Keratinocyte (primary cell): Measurements from ENCODE around the gene AAR2. TPM values are rescaled to one million over a fixed set of nuclear protein-coding genes. Genes with fewer than 3 reads are reported as not detected.

Source experiments
- DNase-seq: peaks from one replicate; pipeline ENCODE4 v3.0.0-alpha.2; 2011; ENCODE audit warnings: low read depth, missing footprints, low spot score
- FAIRE-seq: peaks from 2 replicates; lab custom pipeline; 2011; peaks lifted over from hg19 to GRCh38; lab: Jason Lieb, UNC
- H2AFZ ChIP-seq: 2 replicates; pipeline ENCODE4 v1.6.0; 2012; ENCODE audit warnings: low read length, control low read depth, inconsistent platforms; ENCODE audit not compliant: control insufficient read depth
- H3K27ac ChIP-seq: 2 replicates; pipeline ENCODE4 v1.5.1; 2011; ENCODE audit warnings: low read length; ENCODE audit not compliant: control insufficient read depth, insufficient read depth
- H3K27me3 ChIP-seq: 3 replicates; pipeline ENCODE4 v1.6.0; 2011; ENCODE audit warnings: low read length; ENCODE audit not compliant: control insufficient read depth, insufficient read depth; ENCODE audit errors: extremely low read depth
- H3K36me3 ChIP-seq, 2 experiments: 2 replicates in 1 of 2; 3 replicates in 1 of 2; pipeline ENCODE4 v1.5.1; 2011; ENCODE audit warnings: low read length in 2 of 2, mild to moderate bottlenecking in 1 of 2; ENCODE audit not compliant: control insufficient read depth in 2 of 2, insufficient read depth in 2 of 2; ENCODE audit errors: extremely low read depth in 1 of 2
- H3K4me1 ChIP-seq: 3 replicates; pipeline ENCODE4 v1.5.1; 2011; ENCODE audit warnings: low read length; ENCODE audit not compliant: control insufficient read depth, insufficient read depth; ENCODE audit errors: extremely low read depth
- H3K4me2 ChIP-seq: 3 replicates; pipeline ENCODE4 v1.6.0; 2011; ENCODE audit warnings: low read depth, low read length; ENCODE audit not compliant: control insufficient read depth, insufficient read depth; ENCODE audit errors: extremely low read depth
- H3K4me3 ChIP-seq, 3 experiments: fragments of 200-600 bp in 1 of 3; sonication (generic) in 1 of 3; 2 replicates in 2 of 3; 3 replicates in 1 of 3; pipeline ENCODE4 v1.5.1; 2011 to 2016; ENCODE audit warnings: low read length in 3 of 3, mild to moderate bottlenecking in 3 of 3, control low read depth in 2 of 3, inconsistent platforms in 1 of 3, low read depth in 1 of 3, mixed read lengths in 1 of 3, mixed run types in 1 of 3, moderate library complexity in 1 of 3; ENCODE audit not compliant: control insufficient read depth in 2 of 3, insufficient read depth in 2 of 3; ENCODE audit errors: extremely low read depth in 1 of 3
- H3K79me2 ChIP-seq: 2 replicates; pipeline ENCODE4 v1.6.0; 2012; ENCODE audit warnings: low read length; ENCODE audit not compliant: control insufficient read depth, insufficient read depth
- H3K9ac ChIP-seq: 3 replicates; pipeline ENCODE4 v1.6.0; 2011; ENCODE audit warnings: low read length; ENCODE audit not compliant: control insufficient read depth, insufficient read depth; ENCODE audit errors: extremely low read depth
- H3K9me1 ChIP-seq: 3 replicates; pipeline ENCODE4 v1.6.0; 2011; ENCODE audit warnings: low read length; ENCODE audit not compliant: control insufficient read depth, insufficient read depth; ENCODE audit errors: extremely low read depth
- H3K9me3 ChIP-seq: 2 replicates; pipeline ENCODE4 v1.5.1; 2012; ENCODE audit warnings: low read depth, low read length; ENCODE audit not compliant: control insufficient read depth
- H4K20me1 ChIP-seq: 3 replicates; pipeline ENCODE4 v1.6.0; 2011; ENCODE audit warnings: low read length; ENCODE audit not compliant: control insufficient read depth, insufficient read depth; ENCODE audit errors: extremely low read depth
- CTCF ChIP-seq, 3 experiments: IDR thresholded peaks in 1 of 3; conservative IDR thresholded peaks in 1 of 3; optimal IDR thresholded peaks in 1 of 3; 2 replicates in 2 of 3; 3 replicates in 1 of 3; pipeline versions ENCODE3 to v1.5.1; 2011; ENCODE audit warnings: low read length in 3 of 3, mild to moderate bottlenecking in 3 of 3, moderate library complexity in 2 of 3, control low read depth in 1 of 3, inconsistent platforms in 1 of 3; ENCODE audit not compliant: insufficient read depth in 2 of 3; ENCODE audit errors: extremely low read depth in 1 of 3
- EZH2 ChIP-seq: IDR thresholded peaks from one replicate; pipeline ENCODE4 v1.6.1; 2012; ENCODE audit warnings: inconsistent platforms, mild to moderate bottlenecking, low read length, moderate library complexity
- dilution Hi-C: fragments of 300-500 bp; cut with MboI; formaldehyde crosslinking; loops from one replicate; pipeline ENCODE4 v1.7.0; 2020; ENCODE audit warnings: low sequenced_read_pairs; ENCODE audit not compliant: extremely low pct_ligation_motif_present
- polyA plus RNA-seq, 5 experiments: library from polyadenylated mRNA; depleted of rRNA in 3 of 5; stranded (reverse) in 3 of 5; stranded (forward) in 1 of 5; unstranded in 1 of 5; fragments of >200 nt; gene quantifications; 1 replicate in 1 of 5; 2 replicates in 3 of 5; 3 replicates in 1 of 5; pipeline versions ENCODE4 v1.2.1 to v1.2.3, GENCODE V29; 2011 to 2012; ENCODE audit warnings: missing spikeins in 2 of 5, low read depth in 1 of 5, low replicate concordance in 1 of 5

The AAR2 gene
- polyA plus RNA-seq, 1 donor (not counting 4 experiments of a cell fraction or from before 2014, with no cell fraction given) = 20.1 TPM

- dilution Hi-C loops = no loop called here
- DNase-seq (no peak), FAIRE-seq (no peak)
These were observed 35.6 kb downstream of the AAR2 start for GRCh38 chr20:36271639-36272546.

GRCh38 chr20:36272547-36273220, 36.4 kb downstream of the AAR2 start:
- no peaks in the 10 kb centered on the region for H3K27me3 ChIP-seq
- no peaks in the 10 kb centered on the region for H3K9me3 ChIP-seq
- FAIRE-seq = no peak
- H3K4me3 ChIP-seq = no peak overlapping the region
- no peak overlapping the region for H3K9ac ChIP-seq
- no peak overlapping the region for H3K4me2 ChIP-seq
- no peak overlapping the region for H3K27ac ChIP-seq
- no peaks in the 10 kb centered on the region for H3K9me1 ChIP-seq
- dilution Hi-C loops = no loop called here
- no peak for DNase-seq
- no peaks in the 10 kb centered on the region for H4K20me1 ChIP-seq
- no peaks in the 10 kb centered on the region for H3K36me3 ChIP-seq
- no peaks in the 10 kb centered on the region for H3K4me1 ChIP-seq
- TF ChIP-seq EZH2 (no peak), CTCF (optimal IDR thresholded peaks at IDR 0.05 in 1 of 3, IDR thresholded peaks at IDR 0.05 in 1 of 3, conservative IDR thresholded peaks at IDR 0.05 in 1 of 3; ENCODE audit: extremely low read depth in 1 of 3, insufficient read depth in 2 of 3, low read length in 3 of 3) (no peak)
- no peak overlapping the region for H2AFZ ChIP-seq
- H3K79me2 ChIP-seq = no peaks in the 10 kb centered on the region

More at GRCh38 chr20:36271639-36272546, 35.6 kb downstream of the AAR2 start:
- H3K27ac ChIP-seq = no peak overlapping the region
- no peaks in the 10 kb centered on the region for H3K79me2 ChIP-seq
- H2AFZ ChIP-seq = no peak overlapping the region
- TF ChIP-seq EZH2 (no peak), CTCF (optimal IDR thresholded peaks at IDR 0.05 in 1 of 3, IDR thresholded peaks at IDR 0.05 in 1 of 3, conservative IDR thresholded peaks at IDR 0.05 in 1 of 3; ENCODE audit: extremely low read depth in 1 of 3, insufficient read depth in 2 of 3, low read length in 3 of 3) (no peak)
- H3K9me3 ChIP-seq = no peaks in the 10 kb centered on the region
- no peaks in the 10 kb centered on the region for H3K4me1 ChIP-seq
- H3K4me3 ChIP-seq = no peak overlapping the region
- no peak overlapping the region for H3K4me2 ChIP-seq
- no peaks in the 10 kb centered on the region for H3K9me1 ChIP-seq
- no peaks in the 10 kb centered on the region for H3K27me3 ChIP-seq
- H3K9ac ChIP-seq = no peak overlapping the region
- H3K36me3 ChIP-seq = no peaks in the 10 kb centered on the region
- no peaks in the 10 kb centered on the region for H4K20me1 ChIP-seq
